Psoas muscle (tissue), 8 donors: ENCODE data around the gene MGAT5B. TPM values are rescaled to one million over a fixed set of nuclear protein-coding genes. Genes with fewer than 3 reads are reported as not detected.

Source experiments
- ATAC-seq, 4 donors: fragments of 200-7000 bp; cut with Tn5 transposase; one replicate each; pipeline ENCODE4 v1.9.1; 2020; ENCODE audit warnings: moderate library complexity in 3 of 4, mild to moderate bottlenecking in 2 of 4
- DNase-seq, 2 donors: peaks; one replicate each; pipeline ENCODE4 v3.0.0-alpha.2; 2020
- H3K27ac ChIP-seq: fragments of 200-600 bp; one replicate; pipeline ENCODE4 v1.8.0; 2022
- H3K27me3 ChIP-seq, 3 donors: fragments of 200-600 bp in 1 of 3; one replicate each; pipeline versions ENCODE4 v1.6.1 to v1.8.0; 2013 to 2022; ENCODE audit warnings: low read length in 2 of 3, mild to moderate bottlenecking in 2 of 3, moderate library complexity in 1 of 3; ENCODE audit not compliant: insufficient read depth in 3 of 3
- H3K36me3 ChIP-seq, 2 donors: fragments of 200-600 bp in 1 of 2; one replicate each; pipeline versions ENCODE4 v1.6.1 to v1.8.0; 2013 to 2022; ENCODE audit warnings: low read depth in 1 of 2, mild to moderate bottlenecking in 1 of 2, moderate library complexity in 1 of 2; ENCODE audit not compliant: insufficient read depth in 1 of 2
- H3K4me1 ChIP-seq: fragments of 200-600 bp; one replicate; pipeline ENCODE4 v1.8.0; 2022
- H3K4me3 ChIP-seq: fragments of 200-600 bp; one replicate; pipeline ENCODE4 v1.8.0; 2022; ENCODE audit warnings: mild to moderate bottlenecking
- H3K9me3 ChIP-seq: fragments of 200-600 bp; one replicate; pipeline ENCODE4 v1.8.0; 2022
- WGBS, 3 donors: extraction: QIAGEN DNeasy Blood & Tissue Kit; methylation state at CpG; one replicate each; pipeline versions ENCODE4 v1.1.6 to v1.1.7; 2013; 5-methylcytosine and 5-hydroxymethylcytosine counted together
- intact Hi-C, 2 donors: fragments of 100-400 bp; cut with DNase I; formaldehyde crosslinking; loops; one replicate each; pipeline versions ENCODE4 v1.11.0 to v1.14.2; 2022
- polyA plus RNA-seq, 3 donors: library from polyadenylated mRNA; stranded (reverse); fragments of 200-250 nt; gene quantifications; one replicate each; pipeline ENCODE4 v1.2.3, GENCODE V29; 2013
- total RNA-seq, 4 donors: library from RNA; stranded (reverse); fragmentation: NEBNext Ultra II Directional in 2 of 4; extraction: Animal tissue kit (Norgen Biotek cat#: 25700) in 2 of 4; gene quantifications; one replicate each; pipeline versions ENCODE4 v1.2.1 to v1.2.4, GENCODE V29; 2021 to 2023
- TF ChIP-seq, protein P1 (sequence below): fragments of 200-600 bp; IDR thresholded peaks from one replicate; pipeline ENCODE4 v1.8.0; 2022; ENCODE audit warnings: antibody characterized with exemption
- donor health status: healthy with polysubstance abuse.
- donor health status: DM: no; HTN: no; CAD: no; lungs with moderate emphysema.
- donor health status: Bipolar disorder and iron deficiency.
- donor health status: healthy.
- donor health status: DM: yes; HTN: yes; CAD: no.
- donor health status: DM: no; HTN: no; CAD: no.
- donor health status: DM: no; HTN: no; CAD: no.
- donor health status: DM: yes; HTN: yes; CAD: no.

MGAT5B gene
- total and polyA plus RNA-seq, 7 donors, result 0.03 to 0.34 (median 0.05) TPM; not detected in 3

DNA sequence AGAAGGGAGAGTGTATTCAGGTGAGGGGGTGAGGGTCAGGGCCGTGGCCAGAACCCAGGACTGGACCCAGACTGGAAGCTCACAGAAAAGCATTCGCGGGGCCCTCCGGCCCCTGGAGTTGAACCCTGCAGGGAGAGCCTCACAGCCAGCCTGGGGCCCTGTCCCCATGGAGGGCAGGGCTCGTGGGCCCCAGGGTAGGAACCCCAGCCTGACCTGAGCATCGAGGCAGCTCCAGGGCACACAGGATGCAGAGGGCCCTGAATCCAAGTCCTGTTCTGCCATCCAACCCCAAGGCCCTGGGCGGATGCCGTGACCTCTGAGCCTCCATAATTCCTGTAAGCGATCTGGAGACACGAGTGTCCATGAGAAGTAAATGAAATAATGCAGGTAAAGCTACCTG is 79.1 kb downstream of the MGAT5B start:
- no peaks in the 10 kb centered on the region for H3K9me3 ChIP-seq
- no peaks in the 10 kb centered on the region for H3K36me3 ChIP-seq
- no peak for DNase-seq
- TF ChIP-seq, protein P1, sequence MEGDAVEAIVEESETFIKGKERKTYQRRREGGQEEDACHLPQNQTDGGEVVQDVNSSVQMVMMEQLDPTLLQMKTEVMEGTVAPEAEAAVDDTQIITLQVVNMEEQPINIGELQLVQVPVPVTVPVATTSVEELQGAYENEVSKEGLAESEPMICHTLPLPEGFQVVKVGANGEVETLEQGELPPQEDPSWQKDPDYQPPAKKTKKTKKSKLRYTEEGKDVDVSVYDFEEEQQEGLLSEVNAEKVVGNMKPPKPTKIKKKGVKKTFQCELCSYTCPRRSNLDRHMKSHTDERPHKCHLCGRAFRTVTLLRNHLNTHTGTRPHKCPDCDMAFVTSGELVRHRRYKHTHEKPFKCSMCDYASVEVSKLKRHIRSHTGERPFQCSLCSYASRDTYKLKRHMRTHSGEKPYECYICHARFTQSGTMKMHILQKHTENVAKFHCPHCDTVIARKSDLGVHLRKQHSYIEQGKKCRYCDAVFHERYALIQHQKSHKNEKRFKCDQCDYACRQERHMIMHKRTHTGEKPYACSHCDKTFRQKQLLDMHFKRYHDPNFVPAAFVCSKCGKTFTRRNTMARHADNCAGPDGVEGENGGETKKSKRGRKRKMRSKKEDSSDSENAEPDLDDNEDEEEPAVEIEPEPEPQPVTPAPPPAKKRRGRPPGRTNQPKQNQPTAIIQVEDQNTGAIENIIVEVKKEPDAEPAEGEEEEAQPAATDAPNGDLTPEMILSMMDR, result no peak
- H3K4me1 ChIP-seq, result no peaks in the 10 kb centered on the region
- intact Hi-C loops, result no loop called here
- H3K27me3 ChIP-seq, result peaks cover 0 to 7% (median 2%) of the 10 kb centered on the region in 3 donors
- H3K27ac ChIP-seq, result no peak overlapping the region
- H3K4me3 ChIP-seq, result no peak overlapping the region
- 83 to 92% (median 92%) methylated on average over 10 of the region's 10 CpGs for WGBS, 3 donors
- ATAC-seq, result no peak

DNA sequence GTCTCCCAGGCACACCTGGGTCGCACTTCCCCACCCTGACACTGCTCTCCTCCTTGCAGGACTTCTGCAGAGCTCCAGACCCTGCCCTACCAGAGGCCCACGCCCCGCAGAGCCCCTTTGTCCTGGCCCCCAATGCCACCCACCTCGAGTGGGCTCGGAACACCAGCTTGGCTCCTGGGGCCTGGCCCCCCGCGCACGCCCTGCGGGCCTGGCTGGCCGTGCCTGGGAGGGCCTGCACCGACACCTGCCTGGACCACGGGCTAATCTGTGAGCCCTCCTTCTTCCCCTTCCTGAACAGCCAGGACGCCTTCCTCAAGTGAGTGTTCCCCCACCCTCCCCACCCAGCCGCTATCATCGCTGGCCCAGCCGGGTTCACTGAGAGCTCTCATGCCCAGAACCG is 79.6 kb downstream of the MGAT5B start:
- ATAC-seq, result no peak
- intact Hi-C loops, result no loop called here
- 77 to 82% (median 81%) methylated on average over 16 to 17 of the region's 17 CpGs for WGBS, 3 donors

DNA sequence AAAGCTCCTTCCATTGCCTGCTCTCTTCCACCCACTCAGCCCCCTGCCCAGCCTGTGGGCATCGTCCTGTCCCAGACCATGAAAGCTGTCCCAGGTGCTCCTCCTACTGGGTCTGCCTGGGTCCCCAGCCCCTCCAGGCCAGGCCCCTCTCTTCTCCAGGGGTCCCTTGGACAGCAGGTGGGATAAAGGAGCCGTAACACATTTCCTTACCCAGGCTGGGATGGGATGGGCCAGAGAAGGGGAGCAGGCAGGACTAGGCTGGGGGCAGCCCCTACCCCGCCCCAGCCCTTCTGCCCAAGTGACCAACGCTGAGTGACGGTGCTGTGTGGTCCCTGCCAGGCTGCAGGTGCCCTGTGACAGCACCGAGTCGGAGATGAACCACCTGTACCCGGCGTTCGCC is 80.1 kb downstream of the MGAT5B start:
- 71 to 93% (median 73%) methylated on average over 10 of the region's 10 CpGs for WGBS, 3 donors
- H3K27me3 ChIP-seq, result peaks cover 0 to 7% (median under 1%) of the 10 kb centered on the region in 3 donors
- no peaks in the 10 kb centered on the region for H3K36me3 ChIP-seq
- TF ChIP-seq, protein P1, result no peak
- no peak for DNase-seq
- no peaks in the 10 kb centered on the region for H3K9me3 ChIP-seq
- H3K4me1 ChIP-seq, result no peaks in the 10 kb centered on the region
- no peak for ATAC-seq
- no peak overlapping the region for H3K27ac ChIP-seq
- no peak overlapping the region for H3K4me3 ChIP-seq
- intact Hi-C loops, result no loop called here

More for the DNA sequence above, 79.6 kb downstream of the MGAT5B start:
- H3K27ac ChIP-seq, result no peak overlapping the region
- no peak for DNase-seq
- H3K36me3 ChIP-seq, result no peaks in the 10 kb centered on the region
- no peaks in the 10 kb centered on the region for H3K9me3 ChIP-seq
- no peak overlapping the region for H3K4me3 ChIP-seq
- H3K27me3 ChIP-seq, result peaks cover 0 to 7% (median 2%) of the 10 kb centered on the region in 3 donors
- H3K4me1 ChIP-seq, result no peaks in the 10 kb centered on the region
- TF ChIP-seq, protein P1, result no peak

DNA sequence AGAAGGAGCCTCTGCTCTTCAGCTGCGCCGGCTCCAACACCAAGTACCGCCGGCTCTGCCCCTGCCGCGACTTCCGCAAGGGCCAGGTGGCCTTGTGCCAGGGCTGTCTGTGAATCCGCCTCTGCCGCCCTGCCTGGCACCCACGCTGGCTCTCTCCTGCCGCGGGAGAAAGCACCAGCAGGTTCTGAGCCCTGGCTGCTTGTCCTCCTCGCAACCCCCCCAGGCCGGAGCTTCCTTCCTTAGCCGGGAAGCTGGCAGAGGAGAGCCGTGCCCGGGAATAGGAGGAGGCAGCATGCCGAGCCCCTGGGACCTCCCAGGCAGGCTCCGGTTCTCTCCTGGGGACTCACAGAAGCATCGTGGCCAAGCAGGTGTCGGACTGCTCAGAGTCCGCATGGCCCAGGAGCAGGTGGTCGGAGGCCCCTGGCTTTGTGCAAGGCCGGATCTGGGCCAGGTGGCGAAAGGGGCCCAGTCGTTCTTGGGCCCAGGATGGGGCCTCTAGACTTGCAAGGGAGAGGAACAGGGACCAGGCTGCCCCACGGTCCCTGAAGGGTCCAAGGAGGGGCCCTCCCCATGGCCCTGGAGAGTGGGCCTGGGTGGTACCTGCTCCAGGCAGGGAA is 80.6 kb downstream of the MGAT5B start:
- Histone ChIP-seq H3K4me3 (no peak overlapping the region), H3K27ac (no peak overlapping the region), H3K9me3 (no peaks in the 10 kb centered on the region), H3K36me3 (no peaks in the 10 kb centered on the region), H3K27me3 (peaks cover 0 to 7% (median 0%) of the 10 kb centered on the region in 3 donors), H3K4me1 (no peaks in the 10 kb centered on the region)
- WGBS, 3 donors, result 35 to 52% (median 42%) methylated on average over 23 to 27 of the region's 27 CpGs
- ATAC-seq (peak in 2 of 4 donors; percentile 46 to 48), DNase-seq (peak in 1 of 2 donors; percentile 23)
- TF ChIP-seq, protein P1, result no peak
- intact Hi-C loops, result no loop called here
